Prostate gland (tissue), 2 donors: Measurements from ENCODE around the gene KCTD15. TPM values are rescaled to one million over a fixed set of nuclear protein-coding genes. Genes with fewer than 3 reads are reported as not detected.

Experiments used
- DNase-seq: peaks from one replicate; pipeline ENCODE4 v3.0.0-alpha.2; 2019; ENCODE audit warnings: low spot score
- H3K27ac ChIP-seq, 2 donors: fragments of 200-600 bp; sonication (generic); 2 replicates each; pipeline ENCODE4 v1.5.1; 2017 to 2019
- H3K27me3 ChIP-seq: fragments of 200-600 bp; sonication (generic); replicated peaks from 2 replicates; pipeline ENCODE4 v1.5.1; 2019; ENCODE audit not compliant: insufficient read depth
- H3K36me3 ChIP-seq, 2 donors: fragments of 200-600 bp; sonication (generic); 1 replicate in 1 of 2; 2 replicates in 1 of 2; pipeline versions ENCODE4 v1.5.1 to v1.8.1; 2017 to 2019
- H3K4me1 ChIP-seq: fragments of 200-600 bp; sonication (generic); replicated peaks from 2 replicates; pipeline ENCODE4 v1.5.1; 2019
- H3K4me3 ChIP-seq, 2 donors: fragments of 200-600 bp; sonication (generic); 2 replicates each; pipeline ENCODE4 v1.5.1; 2017 to 2019
- H3K9me3 ChIP-seq: fragments of 200-600 bp; sonication (generic); 2 replicates; pipeline ENCODE4 v1.5.1; 2017
- CTCF ChIP-seq, 4 experiments: fragments of 200-600 bp in 2 of 4; fragments of 450-650 bp in 2 of 4; sonication (generic) in 2 of 4; IDR thresholded peaks; 1 replicate in 3 of 4; 2 replicates in 1 of 4; pipeline ENCODE4 v1.5.1; 2016 to 2019; ENCODE audit warnings: antibody characterized with exemption in 4 of 4, mild to moderate bottlenecking in 2 of 4, moderate library complexity in 2 of 4
- POLR2A ChIP-seq: fragments of 450-650 bp; IDR thresholded peaks from one replicate; pipeline ENCODE4 v1.6.1; 2016; ENCODE audit warnings: antibody characterized with exemption, mild to moderate bottlenecking
- POLR2AphosphoS5 ChIP-seq: sonication (generic); formaldehyde crosslinking; IDR thresholded peaks from one replicate; pipeline ENCODE4 v1.6.1; 2017; ENCODE audit warnings: antibody characterized with exemption
- WGBS: methylation state at CpG from one replicate; pipeline ENCODE4 v1.1.5; 2018; 5-methylcytosine and 5-hydroxymethylcytosine counted together
- intact Hi-C: fragments of 100-400 bp; cut with DNase I; formaldehyde crosslinking; loops from one replicate; pipeline ENCODE4 v1.14.2; 2022
- total RNA-seq, 2 donors: library from RNA; depleted of rRNA; stranded (reverse); fragments of >200 nt; gene quantifications; one replicate each; pipeline ENCODE4 v1.1.0, GENCODE V29; 2016

KCTD15 gene
- total RNA-seq, 2 donors from 2014 or later: 41.7 to 74.6 TPM

- no peaks in the 10 kb centered on the region for H3K4me1 ChIP-seq
- H3K27ac ChIP-seq: no peak overlapping the region
- peak; percentile 63 for DNase-seq
- H3K4me3 ChIP-seq: no peak overlapping the region
- peaks cover 3% of the 10 kb centered on the region for H3K27me3 ChIP-seq
- TF ChIP-seq CTCF (IDR thresholded peaks at IDR 0.05) (peak; percentile 100), POLR2A (no peak), POLR2AphosphoS5 (peak; percentile 28)
- intact Hi-C loops: loop anchor here (5.0 kb wide), 3 partner anchors 219 to 369 kb away; no protein-coding TSS in a partner anchor
- 26% methylated on average over 31 of the region's 49 CpGs for WGBS
- H3K36me3 ChIP-seq: no peaks in the 10 kb centered on the region
- no peaks in the 10 kb centered on the region for H3K9me3 ChIP-seq
Observed at GRCh38 chr19:33778089-33778791, 18.4 kb upstream of the KCTD15 start.

GRCh38 chr19:33779849-33780248 is 16.8 kb upstream of the KCTD15 start:
- TF ChIP-seq POLR2A (no peak), CTCF (IDR thresholded peaks at IDR 0.05) (no peak), POLR2AphosphoS5 (no peak)
- Histone ChIP-seq H3K36me3 (no peaks in the 10 kb centered on the region), H3K27me3 (peaks cover 3% of the 10 kb centered on the region), H3K4me1 (no peaks in the 10 kb centered on the region), H3K4me3 (no peak overlapping the region), H3K27ac (no peak overlapping the region), H3K9me3 (no peaks in the 10 kb centered on the region)
- 90% methylated on average over 7 of the region's 7 CpGs for WGBS
- DNase-seq: no peak
- intact Hi-C loops: loop anchor here (5.0 kb wide), 3 partner anchors 217 to 367 kb away; no protein-coding TSS in a partner anchor

- Histone ChIP-seq H3K4me3 (no peak overlapping the region), H3K27me3 (peaks cover 3% of the 10 kb centered on the region), H3K27ac (no peak overlapping the region), H3K4me1 (no peaks in the 10 kb centered on the region), H3K36me3 (no peaks in the 10 kb centered on the region), H3K9me3 (no peaks in the 10 kb centered on the region)
- WGBS: 65% methylated on average over 6 of the region's 6 CpGs
- no peak for DNase-seq
- intact Hi-C loops: no loop called here
- TF ChIP-seq POLR2A: no peak
- TF ChIP-seq POLR2AphosphoS5: no peak
- TF ChIP-seq CTCF (IDR thresholded peaks at IDR 0.05): no peak
Observed at GRCh38 chr19:33780251-33780650, 16.4 kb upstream of the KCTD15 start.

GRCh38 chr19:33780746-33781145 is 15.9 kb upstream of the KCTD15 start:
- Histone ChIP-seq H3K27ac (no peak overlapping the region), H3K36me3 (no peaks in the 10 kb centered on the region), H3K27me3 (peaks cover 3% of the 10 kb centered on the region), H3K4me1 (no peaks in the 10 kb centered on the region), H3K9me3 (no peaks in the 10 kb centered on the region), H3K4me3 (no peak overlapping the region)
- WGBS: 27% methylated on average over 12 of the region's 12 CpGs
- TF ChIP-seq CTCF (IDR thresholded peaks at IDR 0.05): no peak
- no peak for TF ChIP-seq POLR2A
- TF ChIP-seq POLR2AphosphoS5: no peak
- intact Hi-C loops: no loop called here
- DNase-seq: no peak

- intact Hi-C loops: no loop called here
Observed at GRCh38 chr19:33781415-33781935, 15.2 kb upstream of the KCTD15 start.

More at GRCh38 chr19:33781415-33781935, 15.2 kb upstream of the KCTD15 start:
- 77% methylated on average over 15 of the region's 15 CpGs for WGBS
- H3K4me1 ChIP-seq: no peaks in the 10 kb centered on the region
- H3K27me3 ChIP-seq: peaks cover 3% of the 10 kb centered on the region
- no peaks in the 10 kb centered on the region for H3K9me3 ChIP-seq
- DNase-seq: no peak
- no peaks in the 10 kb centered on the region for H3K36me3 ChIP-seq
- H3K4me3 ChIP-seq: no peak overlapping the region
- TF ChIP-seq POLR2AphosphoS5: no peak
- TF ChIP-seq POLR2A: no peak
- no peak for TF ChIP-seq CTCF (IDR thresholded peaks at IDR 0.05)
- no peak overlapping the region for H3K27ac ChIP-seq
